DOHH2 (cell line): ENCODE results near the gene CASS4.

Source experiments
- EZH2phosphoT487 ChIP-seq: fragments of 200-600 bp; sonication (generic); IDR thresholded peaks from 2 replicates; pipeline ENCODE4 v1.6.1; 2017; ENCODE audit warnings: borderline replicate concordance, mild to moderate bottlenecking, antibody characterized with exemption, low read length, moderate library complexity, mixed read lengths
- TF ChIP-seq, protein P1 (sequence below): fragments of 200-600 bp; sonication (generic); IDR thresholded peaks from one replicate; pipeline ENCODE4 v1.5.1; 2014; ENCODE audit warnings: antibody characterized with exemption, mild to moderate bottlenecking, low read depth, low read length; ENCODE audit not compliant: poor library complexity, severe bottlenecking

DNA sequence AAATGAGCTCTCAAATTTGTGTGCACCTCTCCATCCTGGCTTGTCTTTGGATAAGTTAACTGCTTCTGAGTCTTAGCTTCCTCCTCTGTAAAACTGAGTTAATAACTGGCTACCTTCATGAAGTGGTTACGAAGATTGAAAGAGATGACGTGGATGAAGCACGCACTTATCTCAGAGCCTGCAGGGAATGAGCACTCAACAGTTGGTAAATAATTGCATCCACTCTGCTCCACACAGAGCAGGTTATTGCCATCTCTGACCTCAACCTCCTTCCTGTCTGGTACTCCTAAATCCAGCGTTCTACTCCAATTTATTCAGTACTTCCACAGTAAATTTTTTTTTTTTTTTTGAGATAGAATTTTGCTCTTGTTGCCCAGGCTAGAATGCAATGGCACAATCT is 26.9 kb upstream of the CASS4 start:
- TF ChIP-seq EZH2phosphoT487, result no peak
- TF ChIP-seq, protein P1, sequence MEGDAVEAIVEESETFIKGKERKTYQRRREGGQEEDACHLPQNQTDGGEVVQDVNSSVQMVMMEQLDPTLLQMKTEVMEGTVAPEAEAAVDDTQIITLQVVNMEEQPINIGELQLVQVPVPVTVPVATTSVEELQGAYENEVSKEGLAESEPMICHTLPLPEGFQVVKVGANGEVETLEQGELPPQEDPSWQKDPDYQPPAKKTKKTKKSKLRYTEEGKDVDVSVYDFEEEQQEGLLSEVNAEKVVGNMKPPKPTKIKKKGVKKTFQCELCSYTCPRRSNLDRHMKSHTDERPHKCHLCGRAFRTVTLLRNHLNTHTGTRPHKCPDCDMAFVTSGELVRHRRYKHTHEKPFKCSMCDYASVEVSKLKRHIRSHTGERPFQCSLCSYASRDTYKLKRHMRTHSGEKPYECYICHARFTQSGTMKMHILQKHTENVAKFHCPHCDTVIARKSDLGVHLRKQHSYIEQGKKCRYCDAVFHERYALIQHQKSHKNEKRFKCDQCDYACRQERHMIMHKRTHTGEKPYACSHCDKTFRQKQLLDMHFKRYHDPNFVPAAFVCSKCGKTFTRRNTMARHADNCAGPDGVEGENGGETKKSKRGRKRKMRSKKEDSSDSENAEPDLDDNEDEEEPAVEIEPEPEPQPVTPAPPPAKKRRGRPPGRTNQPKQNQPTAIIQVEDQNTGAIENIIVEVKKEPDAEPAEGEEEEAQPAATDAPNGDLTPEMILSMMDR, result no peak
